AG04450 (cell line): Measurements from ENCODE around the gene DNAH5. TPM values are rescaled to one million over a fixed set of nuclear protein-coding genes. Genes with fewer than 3 reads are reported as not detected.

Experiments used
- CTCF ChIA-PET: fragments of 300-600, 350-600 bp; formaldehyde crosslinking; extraction: SDS; loops from one replicate; lab custom pipeline; 2022; ENCODE audit warnings: antibody characterized with exemption, inconsistent platforms; lab: Charles Lee
- POLR2A ChIA-PET: fragments of 350-600 bp; formaldehyde crosslinking; extraction: SDS; loops from one replicate; lab custom pipeline; 2021; ENCODE audit warnings: antibody characterized with exemption, inconsistent platforms; lab: Yijun Ruan, JAX
- DNase-seq: peaks from one replicate; pipeline ENCODE4 v3.0.0-alpha.2; 2011; ENCODE audit warnings: low read depth, low spot score
- H3K27ac ChIP-seq: one replicate; pipeline ENCODE4 v1.5.1; 2012; ENCODE audit warnings: low read depth, low read length, control low read depth
- H3K27me3 ChIP-seq: one replicate; pipeline ENCODE4 v1.6.0; 2012; ENCODE audit warnings: low read length; ENCODE audit not compliant: control insufficient read depth, insufficient read depth
- H3K4me3 ChIP-seq: 2 replicates; pipeline ENCODE4 v1.5.1; 2011; ENCODE audit warnings: mild to moderate bottlenecking, low read depth, low read length, control low read depth
- H3K9me3 ChIP-seq: 2 replicates; pipeline ENCODE4 v1.5.1; 2012; ENCODE audit warnings: low read length; ENCODE audit not compliant: control insufficient read depth, insufficient read depth
- CTCF ChIP-seq: IDR thresholded peaks from 2 replicates; pipeline ENCODE4 v1.5.1; 2011; ENCODE audit warnings: low read depth, low read length, control low read depth, inconsistent platforms
- polyA plus RNA-seq: library from polyadenylated mRNA; depleted of rRNA; stranded (reverse); fragments of >200 nt; gene quantifications from 2 replicates; pipeline ENCODE4 v1.2.3, GENCODE V29; 2011

Gene DNAH5
- polyA plus RNA-seq, 1 experiment, result 12.4 TPM

DNA sequence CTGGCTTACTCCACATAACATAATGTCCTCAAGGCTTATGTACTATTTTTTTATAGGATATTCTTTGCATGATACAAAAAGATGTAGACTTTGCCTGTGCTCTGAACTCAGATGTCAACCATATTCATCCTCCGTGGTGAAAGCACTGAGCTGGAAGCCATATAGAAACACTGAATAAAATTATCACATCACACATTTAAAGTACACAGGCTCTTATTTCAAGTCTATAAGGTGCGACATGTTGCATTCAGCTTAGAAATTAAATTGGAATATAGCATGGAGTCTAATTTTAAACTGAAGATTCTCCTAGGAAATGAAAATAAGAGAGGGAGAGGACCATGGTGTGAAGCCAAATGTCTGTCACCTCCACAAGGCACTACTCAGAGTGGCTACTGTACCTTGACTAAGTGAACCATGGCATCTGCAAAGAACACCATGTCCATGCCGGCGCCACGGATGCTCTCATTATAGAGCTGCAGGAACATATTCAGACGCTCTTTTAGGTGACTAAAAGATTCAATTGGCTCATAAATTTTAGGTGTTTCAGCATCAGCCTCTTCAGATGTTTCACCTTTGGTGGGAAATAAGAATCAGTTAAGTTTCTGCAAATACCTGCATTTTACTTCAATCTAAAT, 158.6 kb downstream of the DNAH5 start:
- POLR2A ChIA-PET, result no interaction called here

DNA sequence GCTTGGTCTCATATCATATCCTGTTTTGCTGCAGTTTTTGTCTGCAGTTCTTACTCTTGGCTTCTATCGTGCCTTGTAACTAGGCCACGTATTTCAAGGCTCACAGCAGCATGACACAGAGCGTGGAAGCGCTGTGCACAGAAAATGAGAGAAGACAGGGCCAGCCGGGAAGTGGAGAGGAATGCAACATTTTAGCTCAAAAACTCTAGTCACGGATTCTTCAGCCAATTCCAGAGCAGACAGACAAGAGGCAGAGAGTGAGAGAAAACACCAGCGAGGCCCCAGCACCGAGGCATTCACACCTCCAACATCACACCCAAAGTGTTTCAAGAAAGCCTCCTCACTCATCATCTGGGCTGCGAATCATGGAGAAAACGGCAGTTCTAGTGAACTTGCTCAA, 160.8 kb downstream of the DNAH5 start:
- no peak for DNase-seq
- CTCF ChIA-PET, result no interaction called here
- POLR2A ChIA-PET, result no interaction called here
- H3K27ac ChIP-seq, result no peak overlapping the region
- TF ChIP-seq CTCF, result no peak
- H3K27me3 ChIP-seq, result no peaks in the 10 kb centered on the region
- H3K9me3 ChIP-seq, result no peaks in the 10 kb centered on the region
- H3K4me3 ChIP-seq, result no peak overlapping the region

More for the DNA sequence above, 158.6 kb downstream of the DNAH5 start:
- Histone ChIP-seq H3K9me3 (no peaks in the 10 kb centered on the region), H3K4me3 (no peak overlapping the region), H3K27ac (no peak overlapping the region), H3K27me3 (no peaks in the 10 kb centered on the region)
- no peak for TF ChIP-seq CTCF
- no peak for DNase-seq
- CTCF ChIA-PET, result no interaction called here

DNA sequence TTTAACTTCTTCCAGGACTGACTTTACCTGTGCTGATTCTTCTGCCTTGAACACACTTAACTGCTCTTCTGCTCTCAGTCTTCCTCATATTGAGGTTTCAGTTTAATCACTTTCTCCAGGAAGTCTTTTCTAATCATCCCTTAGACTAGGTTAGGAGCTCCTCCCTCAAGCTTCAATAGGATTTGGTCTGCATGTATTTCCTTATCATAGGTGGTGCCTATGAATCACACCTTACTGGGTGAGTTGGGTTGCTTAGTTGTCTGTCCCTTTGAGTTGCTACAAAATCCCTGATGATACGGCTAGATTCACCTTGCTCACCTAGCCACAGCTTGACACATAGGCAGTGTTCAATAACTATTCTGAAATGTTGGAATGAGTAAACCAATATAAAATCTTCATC, 164.4 kb downstream of the DNAH5 start:
- CTCF ChIA-PET, result no interaction called here
- Histone ChIP-seq H3K4me3 (no peak overlapping the region), H3K27me3 (no peaks in the 10 kb centered on the region), H3K9me3 (no peaks in the 10 kb centered on the region), H3K27ac (no peak overlapping the region)
- DNase-seq, result no peak
- POLR2A ChIA-PET, result no interaction called here
- TF ChIP-seq CTCF, result no peak

DNA sequence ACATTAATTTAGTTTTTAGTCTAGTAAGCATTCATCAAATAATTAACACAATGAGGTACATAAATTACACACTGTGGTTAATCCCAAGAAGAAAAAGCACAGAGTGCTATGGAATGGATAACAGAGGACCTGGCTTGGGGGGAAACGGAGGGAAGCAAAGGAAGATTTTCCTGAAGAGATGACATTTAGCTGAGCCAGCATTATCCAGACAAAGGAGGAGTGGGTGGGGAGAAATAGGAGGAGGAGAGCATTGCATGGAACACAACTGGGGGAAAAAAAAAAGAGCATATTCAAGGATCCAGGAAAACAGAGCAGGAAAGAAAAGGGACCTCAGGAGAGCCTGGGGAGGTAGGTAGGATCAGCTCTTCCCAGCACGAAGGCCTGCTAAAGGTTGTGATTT, 170.8 kb downstream of the DNAH5 start:
- POLR2A ChIA-PET, result no interaction called here
- H3K9me3 ChIP-seq, result no peaks in the 10 kb centered on the region
- no peak overlapping the region for H3K27ac ChIP-seq
- CTCF ChIA-PET, result no interaction called here
- no peak overlapping the region for H3K4me3 ChIP-seq
- H3K27me3 ChIP-seq, result no peaks in the 10 kb centered on the region
- no peak for DNase-seq
- TF ChIP-seq CTCF, result no peak

GRCh38 chr5:13771011-13771571, 173.4 kb downstream of the DNAH5 start:
- peak overlapping the region; percentile 53 for H3K27ac ChIP-seq
- TF ChIP-seq CTCF, result no peak
- no peaks in the 10 kb centered on the region for H3K9me3 ChIP-seq
- H3K4me3 ChIP-seq, result no peak overlapping the region
- ChIA-PET POLR2A (interaction anchor here (1.0 to 1.2 kb wide), 2 partner anchors 25 to 204 kb away, joined by 4 to 5 read pairs; no protein-coding TSS in a partner anchor), CTCF (no interaction called here)
- DNase-seq, result peak; percentile 85
- no peaks in the 10 kb centered on the region for H3K27me3 ChIP-seq
